Measurements from ENCODE around the gene JCAD.
"Not testable (repeated sequence)": the region's sequence is repeated elsewhere in the genome, so short reads cannot be mapped to it uniquely, and the experiment has no call there.

The JCAD gene

GRCh38 chr10:30041196-30042105 lies 17.9 kb downstream of the JCAD start:
- no peak for DNase-seq

DNA sequence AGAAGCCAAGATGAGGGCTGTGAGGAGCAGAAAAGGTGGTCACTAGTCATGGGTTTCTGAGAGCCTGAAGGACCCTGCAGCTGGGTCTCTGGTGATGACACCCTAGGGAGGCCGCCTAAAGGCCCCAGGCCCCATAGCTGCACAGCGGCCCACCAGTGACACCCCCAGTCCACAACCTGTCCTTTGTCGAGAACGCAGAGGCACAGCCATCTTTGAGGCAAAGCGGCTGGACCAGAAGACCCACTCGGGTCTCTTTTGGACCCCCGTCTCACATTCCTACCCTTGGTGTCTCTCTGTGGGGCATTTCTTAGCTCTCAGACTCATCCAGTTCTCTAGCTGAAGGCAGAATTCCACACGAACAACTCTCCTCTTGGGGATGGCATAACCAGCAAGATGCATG lies 18.8 kb downstream of the JCAD start:
- no peak for DNase-seq

DNA sequence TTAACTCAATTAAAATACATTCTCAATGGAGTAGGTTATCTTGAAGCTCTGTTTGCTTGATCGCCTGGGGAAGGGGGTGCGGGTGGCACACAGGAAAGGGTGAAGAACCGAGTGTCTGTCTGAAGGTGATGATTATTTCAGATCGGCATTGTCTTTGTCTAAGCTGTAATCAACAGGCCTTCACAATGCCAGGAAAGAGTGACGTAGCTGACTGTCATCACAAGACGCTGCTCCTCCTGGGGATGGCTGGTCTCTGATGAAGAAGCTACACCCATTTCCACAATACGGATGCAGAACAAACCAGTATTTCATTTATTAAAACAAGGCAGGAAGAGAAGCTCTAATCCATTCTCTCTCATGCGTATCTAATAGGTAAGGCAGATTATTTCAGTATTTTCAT lies 19.4 kb downstream of the JCAD start:
- DNase-seq = no peak

GRCh38 chr10:30039567-30039966 lies 19.8 kb downstream of the JCAD start:
- DNase-seq = no peak

GRCh38 chr10:30038781-30039536 lies 20.4 kb downstream of the JCAD start:
- DNase-seq = no peak

DNA sequence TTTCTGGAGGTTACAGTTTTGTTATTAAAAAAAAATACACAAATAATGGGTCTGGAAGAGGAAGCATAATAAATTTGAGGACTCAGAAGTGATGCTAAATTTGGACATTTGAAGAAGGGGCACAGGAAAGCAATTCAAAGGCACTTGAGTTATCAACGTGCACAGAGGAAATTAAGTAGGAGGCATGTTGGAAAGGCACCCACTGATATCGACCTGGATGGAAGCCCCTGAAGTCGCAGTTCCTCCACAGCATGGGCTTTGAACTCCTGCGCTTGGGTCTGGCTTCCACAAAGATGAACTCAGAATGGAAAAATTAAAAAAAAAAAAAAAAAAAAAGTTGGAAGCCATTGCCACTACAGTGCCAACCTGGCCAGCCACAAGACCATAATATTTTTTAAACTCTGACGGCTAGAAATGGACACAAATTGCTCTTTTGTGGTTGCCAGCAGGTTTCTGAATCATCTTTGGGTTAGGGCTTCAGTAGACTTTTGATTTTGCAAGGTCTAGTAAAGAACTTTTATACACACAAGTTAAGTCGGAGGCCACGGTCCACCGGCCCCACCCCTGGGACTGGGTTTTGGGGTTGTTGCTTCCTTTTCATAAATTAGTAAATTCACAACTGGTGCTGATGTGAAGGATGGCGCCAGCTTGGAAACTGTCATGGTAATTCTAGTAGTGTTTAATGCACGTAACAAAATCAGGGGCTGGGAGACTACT lies 21.6 kb downstream of the JCAD start:
- no peak for DNase-seq

DNA sequence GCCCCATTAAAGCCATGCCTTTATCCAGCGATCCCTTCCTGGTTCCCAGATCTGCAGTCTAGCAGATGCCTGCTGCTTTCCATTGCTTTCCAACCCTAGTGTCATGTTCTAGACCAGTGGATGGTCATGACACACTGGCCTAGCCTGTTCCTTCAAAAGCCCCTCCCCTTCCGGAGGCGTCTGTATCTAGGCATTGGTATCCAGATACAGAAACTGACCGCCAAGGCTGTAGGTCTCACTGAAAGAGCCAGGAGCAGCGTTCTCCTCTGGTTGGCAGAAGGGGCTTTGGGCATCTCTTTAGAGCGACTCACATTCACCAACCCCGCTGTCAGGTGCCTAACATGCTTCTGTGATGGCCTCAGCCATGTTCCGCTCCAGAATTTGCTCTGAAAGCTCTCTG lies 22.6 kb downstream of the JCAD start:
- DNase-seq = no peak

DNA sequence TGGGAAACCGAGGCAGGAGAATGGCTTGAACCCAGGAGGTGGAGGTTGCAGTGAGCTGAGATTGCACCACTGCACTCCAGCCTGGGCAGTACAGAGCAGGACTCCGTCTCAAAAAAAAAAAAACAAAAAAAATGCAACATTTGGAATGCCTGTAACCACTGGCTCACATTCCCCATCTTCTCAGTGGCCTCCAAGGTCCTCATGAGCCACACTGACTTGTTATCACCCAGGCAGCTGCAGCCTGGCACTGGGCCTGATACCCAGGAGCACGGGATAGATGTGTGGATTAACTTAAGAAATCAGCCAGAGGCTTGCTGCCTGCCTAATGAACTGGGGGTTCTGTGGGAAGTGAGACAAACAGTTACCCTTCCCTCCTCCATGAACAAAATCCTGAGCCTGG lies 23.0 kb downstream of the JCAD start:
- DNase-seq = no peak

DNA sequence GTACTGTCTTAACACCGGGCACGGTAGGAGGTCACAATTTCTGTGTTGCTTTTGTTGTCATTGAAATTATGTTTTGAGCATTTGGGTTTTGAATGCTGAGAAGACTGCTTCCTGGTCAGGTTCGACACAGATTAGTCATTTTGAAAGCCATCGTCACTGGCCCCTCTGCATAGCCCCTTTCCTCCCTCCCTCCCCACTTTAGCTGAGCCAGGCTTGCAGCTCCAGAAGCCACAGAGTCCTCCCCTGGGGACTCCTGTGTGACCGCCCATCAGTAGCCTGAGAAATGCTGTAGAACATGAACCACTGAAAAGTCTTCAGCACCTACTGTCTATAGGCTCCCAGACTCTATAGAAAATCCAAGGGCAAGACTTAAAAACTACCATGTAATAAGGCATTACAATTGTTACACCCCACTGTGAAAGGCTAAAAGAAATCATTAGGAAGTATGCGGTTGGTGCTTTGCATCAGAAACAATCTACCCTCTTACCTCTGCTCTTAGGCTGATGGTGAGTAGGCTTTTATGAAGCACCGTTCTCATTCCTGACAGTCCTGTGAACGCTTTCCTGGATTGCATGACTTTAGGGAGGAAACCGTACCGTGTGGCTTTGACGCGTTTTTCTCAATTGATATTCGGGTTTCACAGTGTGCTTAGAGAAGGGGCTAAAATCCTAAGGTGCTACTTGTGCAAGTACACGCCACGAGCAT lies 24.8 kb downstream of the JCAD start:
- DNase-seq = no peak

DNA sequence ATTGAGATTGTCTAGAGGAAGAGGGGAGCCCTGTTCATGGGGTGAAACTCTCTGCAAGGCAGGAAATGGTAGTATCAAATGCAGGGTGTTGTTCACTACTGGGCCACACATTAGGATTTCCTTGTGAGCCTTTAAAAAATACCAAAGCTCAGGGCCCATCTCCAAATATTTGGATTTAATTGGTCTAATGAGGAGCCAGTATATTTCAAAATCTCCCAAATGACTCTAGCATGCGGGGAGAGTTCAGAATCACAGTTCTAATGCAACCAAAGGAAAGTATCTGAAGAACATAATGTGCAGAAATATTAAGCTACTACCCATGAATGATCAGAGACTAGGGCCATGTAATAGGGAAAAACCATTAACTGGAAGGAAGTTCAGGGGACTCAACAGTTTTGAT lies 27.3 kb downstream of the JCAD start:
- no peak for DNase-seq

DNA sequence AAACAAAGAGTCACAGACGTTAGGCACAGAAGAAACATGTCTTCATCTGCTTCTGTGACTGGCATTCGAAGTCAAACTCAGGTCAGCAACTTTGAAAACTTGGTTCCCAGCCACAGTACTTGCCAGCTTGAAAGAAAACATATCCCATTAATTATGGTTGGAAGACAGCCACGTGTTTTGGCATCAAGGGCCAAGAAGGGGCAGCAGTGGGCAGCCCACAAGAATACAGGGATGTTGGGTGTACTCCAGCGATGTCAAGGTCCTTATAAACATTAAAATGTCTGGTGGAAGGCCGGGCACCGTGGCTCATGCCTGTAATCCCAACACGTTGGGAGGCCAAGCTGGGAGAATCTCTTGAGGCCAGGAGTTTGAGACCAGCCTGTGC lies 29.5 kb downstream of the JCAD start:
- DNase-seq = no peak

DNA sequence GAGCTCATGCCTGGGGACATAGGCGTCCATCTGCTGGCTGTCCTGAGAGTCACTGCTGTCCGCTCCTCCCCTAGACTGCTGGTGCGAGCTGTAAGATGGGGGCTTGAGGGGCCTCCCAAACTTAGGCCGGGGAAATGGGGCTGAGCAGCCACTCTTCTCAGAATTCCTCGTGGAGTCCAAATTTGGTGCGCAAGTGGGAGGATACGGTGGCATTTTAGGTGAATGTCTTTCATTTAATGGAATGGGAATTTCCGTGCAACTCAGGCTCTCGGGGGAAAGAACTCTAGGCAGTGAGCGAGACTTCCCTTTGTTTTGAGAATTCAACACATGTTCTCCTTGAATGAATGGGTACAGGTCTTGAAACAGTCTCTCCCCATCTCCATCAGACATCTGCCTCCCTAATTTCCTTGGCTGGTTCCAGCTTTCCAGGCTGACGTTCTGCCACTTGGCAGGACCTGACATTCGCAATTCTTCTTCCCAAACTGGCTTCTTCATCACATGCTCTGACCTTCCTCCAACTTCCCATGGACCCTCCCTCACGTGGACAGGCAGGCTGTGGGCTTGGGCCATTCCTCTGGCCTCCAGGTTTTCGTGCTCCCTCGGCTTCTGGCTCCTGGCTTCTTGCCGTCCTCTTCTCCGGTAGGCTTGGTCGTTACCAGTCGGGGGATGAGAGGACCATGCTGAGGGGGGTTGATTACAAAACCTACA lies 30.1 kb downstream of the JCAD start:
- DNase-seq = no peak

DNA sequence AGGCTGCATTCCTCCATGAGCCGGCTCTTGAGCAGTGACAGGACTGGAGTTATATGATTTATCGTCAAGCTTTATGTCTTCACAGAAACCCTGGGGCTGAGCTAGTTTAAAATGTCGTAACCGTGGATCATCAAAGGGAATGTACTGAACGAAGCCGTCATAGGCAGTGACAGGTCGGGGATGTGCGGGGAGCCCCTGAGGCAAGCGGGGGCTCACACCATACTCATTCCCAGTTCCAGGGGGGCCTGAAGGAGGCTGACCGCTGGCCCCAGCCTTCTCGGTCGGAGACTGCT lies 30.7 kb downstream of the JCAD start:
- DNase-seq = no peak

DNA sequence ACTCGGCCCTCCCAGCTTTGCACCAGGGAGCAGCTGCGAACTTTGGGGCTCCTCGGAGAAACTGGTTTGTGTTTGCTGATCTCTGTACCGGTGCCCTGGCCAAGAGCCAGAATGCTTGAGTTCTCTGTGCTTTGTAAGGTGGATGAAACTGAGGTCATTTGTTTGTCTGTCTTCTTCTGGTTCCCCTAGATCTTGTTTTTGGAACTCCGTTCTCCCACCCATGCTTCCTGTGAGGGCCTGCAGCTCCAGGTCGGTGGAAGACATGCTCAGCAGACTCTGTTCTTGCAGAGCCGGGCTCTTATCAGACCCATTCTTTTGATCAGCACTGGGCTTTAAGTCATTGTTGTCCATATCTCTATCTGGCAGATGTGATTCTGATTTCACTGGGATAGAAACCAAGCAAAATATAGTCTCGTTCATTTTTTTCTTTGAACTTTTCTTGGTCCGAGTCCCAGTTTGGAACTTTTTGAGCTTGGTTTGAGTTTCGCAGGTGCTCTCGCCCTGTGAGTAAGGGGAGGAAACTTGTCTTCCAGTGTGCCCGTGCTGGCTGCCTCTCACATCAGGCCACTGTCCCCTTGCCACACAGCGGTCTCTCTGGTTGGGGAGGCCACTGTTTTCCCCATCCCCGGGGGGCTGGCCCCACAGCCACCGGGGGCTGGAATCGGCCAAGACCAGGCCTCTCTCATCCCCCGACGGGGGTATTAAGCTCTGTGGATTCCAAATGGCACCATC lies 31.2 kb downstream of the JCAD start:
- no peak for DNase-seq

DNA sequence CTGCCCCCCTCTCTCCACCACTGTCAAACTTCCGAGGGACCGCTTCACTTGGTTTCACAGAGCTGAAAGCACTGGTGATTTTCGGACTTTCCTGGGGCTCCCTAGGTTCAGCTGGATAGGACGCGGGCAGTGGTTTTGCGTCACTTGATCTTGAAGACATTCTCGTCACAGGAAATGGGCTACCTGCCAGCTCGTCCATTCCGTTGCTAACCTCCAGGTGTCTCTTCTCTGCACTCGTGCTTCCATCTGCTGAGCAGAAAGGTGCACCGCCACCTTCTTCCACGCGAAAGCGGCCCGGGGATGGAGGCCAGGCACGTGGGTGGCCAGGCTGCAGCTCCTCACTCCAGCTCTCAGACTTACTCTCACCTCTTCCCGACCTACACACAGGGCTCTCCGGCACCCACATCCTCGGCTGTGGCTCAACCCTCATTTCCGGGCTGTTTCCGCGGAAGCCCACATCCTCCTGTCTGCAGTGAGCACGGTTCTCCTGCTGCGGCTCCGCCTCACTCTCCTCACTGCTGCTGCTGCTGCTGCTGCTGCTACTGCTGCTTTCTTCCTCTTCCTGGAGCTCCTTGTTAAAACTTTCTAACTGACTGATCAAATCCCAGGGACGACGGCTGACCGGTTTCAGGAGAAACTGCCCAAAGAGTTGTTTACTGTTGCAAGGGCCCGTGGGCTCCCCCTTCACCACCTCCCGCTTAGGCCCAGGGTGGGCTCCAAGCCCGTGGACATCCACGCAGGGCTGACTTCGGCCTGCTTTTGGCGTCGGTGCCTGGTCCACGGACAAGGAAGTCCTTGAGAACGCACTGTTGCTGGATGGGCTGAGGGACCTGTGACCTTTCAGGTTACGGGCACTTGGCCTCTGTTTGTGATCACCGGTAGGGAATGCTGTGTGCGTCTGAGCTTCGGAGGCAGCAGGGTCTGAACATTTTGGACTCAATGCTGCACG lies 32.1 kb downstream of the JCAD start:
- no peak for DNase-seq

GRCh38 chr10:30026578-30026977 lies 32.8 kb downstream of the JCAD start:
- DNase-seq = no peak

DNA sequence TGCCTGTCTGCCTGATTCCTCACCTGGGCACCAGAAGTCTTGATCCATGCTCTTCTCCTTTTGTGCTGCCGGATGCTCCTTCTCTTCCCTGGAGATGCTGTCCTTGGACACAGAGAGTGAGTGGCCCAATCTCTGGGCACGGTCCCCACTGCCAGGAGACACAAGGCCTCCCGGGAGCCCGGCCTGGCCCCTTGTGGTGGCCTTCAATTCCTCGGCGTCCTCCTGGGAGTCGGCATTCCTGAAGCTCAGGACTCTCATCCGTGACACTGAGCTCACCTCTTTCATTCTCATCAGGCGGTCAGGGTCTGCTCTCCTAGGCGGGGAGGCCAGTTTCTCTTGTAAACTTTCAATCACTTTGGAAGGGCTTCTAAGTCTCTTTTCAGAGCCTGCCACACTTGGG lies 33.3 kb downstream of the JCAD start:
- DNase-seq = no peak

- not testable (repeated sequence) for DNase-seq
Measured at GRCh38 chr10:30025428-30025827, 34.0 kb downstream of the JCAD start.

- DNase-seq = no peak
Measured at GRCh38 chr10:30022590-30022989, 36.8 kb downstream of the JCAD start.

DNA sequence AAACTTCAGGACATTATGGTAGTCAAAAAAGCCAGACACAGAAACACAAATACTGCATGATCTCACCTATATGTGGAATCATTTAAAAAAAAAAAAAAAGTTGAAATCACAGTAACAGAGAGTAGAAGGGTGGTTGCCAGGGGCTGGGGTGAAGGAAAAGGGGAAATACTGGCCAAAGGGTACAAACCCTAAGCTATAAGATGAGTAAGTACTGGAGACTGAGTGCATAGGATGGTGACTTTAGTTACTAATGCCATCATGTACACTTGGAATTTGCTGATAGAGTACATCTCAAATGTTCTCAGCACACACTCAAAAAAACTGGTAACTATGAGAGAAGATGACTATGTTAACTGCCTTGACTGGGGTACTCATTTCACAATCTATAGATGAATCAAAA lies 39.9 kb downstream of the JCAD start:
- no peak for DNase-seq

DNA sequence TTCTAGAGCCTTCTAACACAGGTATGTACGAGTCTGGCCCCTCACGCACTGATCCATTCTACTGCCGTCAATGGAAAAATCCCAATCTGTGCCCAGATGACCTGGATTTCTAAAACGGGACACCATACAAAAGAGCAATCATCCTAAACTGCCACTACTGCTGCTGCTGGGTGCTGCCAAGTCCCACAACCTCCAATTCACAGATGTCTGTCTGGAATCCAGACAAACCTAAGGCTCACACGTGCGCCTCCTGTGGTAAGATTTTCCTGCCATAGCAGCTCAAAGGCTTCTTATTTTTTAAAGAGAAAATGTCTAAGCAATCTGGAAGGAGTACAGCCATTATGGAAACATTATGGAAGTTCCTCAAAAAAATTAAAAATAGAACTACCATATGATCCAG lies 40.9 kb downstream of the JCAD start:
- DNase-seq = no peak

All from retina (tissue), 1 donor.